HG02852 (cell line): Measurements from ENCODE around the gene CRNKL1.

ENCODE experiments used
- ATAC-seq: cut with Tn5 transposase; IDR thresholded peaks from one replicate; pipeline ENCODE4 v1.9.1; 2021; ENCODE audit warnings: mild to moderate bottlenecking, moderate library complexity; ENCODE audit not compliant: unreplicated experiment

Gene CRNKL1

GRCh38 chr20:19986419-19986818 lies 65.8 kb downstream of the CRNKL1 start:
- ATAC-seq = no peak
